Caco-2 (cell line): ENCODE measurements around the gene USP22. TPM values are rescaled to one million over a fixed set of nuclear protein-coding genes. Genes with fewer than 3 reads are reported as not detected.

ENCODE experiments used
- BruUV-seq: library from RNA; stranded (reverse); fragments of 400-500 nt; replicated peaks from 2 replicates; lab custom pipeline; 2021; lab: Mats Ljungman, UMichigan
- CTCF ChIA-PET: fragments of 300-600 bp; sonication (Branson Sonifier 250); formaldehyde crosslinking; loops from one replicate; lab custom pipeline; 2022; ENCODE audit warnings: antibody characterized with exemption; lab: Charles Lee
- POLR2A ChIA-PET: fragments of 300-600 bp; sonication (Branson Sonifier 250); formaldehyde crosslinking; loops from one replicate; lab custom pipeline; 2022; ENCODE audit warnings: antibody characterized with exemption; lab: Charles Lee
- DNase-seq, 2 experiments: peaks; one replicate each; pipeline versions ENCODE4 v3.0.0 to v3.0.0-alpha.2; 2020 to 2022
- H3K27me3 ChIP-seq: replicated peaks from 2 replicates; pipeline ENCODE4 v1.6.0; 2011; ENCODE audit warnings: low read length; ENCODE audit not compliant: control insufficient read depth, insufficient read depth
- H3K36me3 ChIP-seq: 2 replicates; pipeline ENCODE4 v1.5.1; 2011; ENCODE audit warnings: low read length; ENCODE audit not compliant: control insufficient read depth, insufficient read depth
- H3K4me1 ChIP-seq: fragments of 250-450 bp; sonication (Bioruptor Pico); 2 replicates; pipeline ENCODE4 v1.5.1; 2020; ENCODE audit warnings: mild to moderate bottlenecking
- H3K4me3 ChIP-seq: 2 replicates; pipeline ENCODE4 v1.5.1; 2011; ENCODE audit warnings: low read depth, mild to moderate bottlenecking, control low read depth, low read length
- H3K9me3 ChIP-seq: fragments of 250-450 bp; sonication (Bioruptor Pico); 2 replicates; pipeline ENCODE4 v1.5.1; 2020; ENCODE audit warnings: mild to moderate bottlenecking, moderate library complexity
- H3K27ac Mint-ChIP-seq: one replicate; pipeline ENCODE4 v1.8.0; 2022; ENCODE audit warnings: mixed read lengths; ENCODE audit not compliant: unreplicated experiment
- H3K27me3 Mint-ChIP-seq: one replicate; pipeline ENCODE4 v1.8.0; 2022; ENCODE audit warnings: mixed read lengths; ENCODE audit not compliant: insufficient read depth, unreplicated experiment
- H3K36me3 Mint-ChIP-seq: one replicate; pipeline ENCODE4 v1.8.0; 2022; ENCODE audit warnings: mild to moderate bottlenecking, mixed read lengths; ENCODE audit not compliant: insufficient read depth, unreplicated experiment
- H3K4me1 Mint-ChIP-seq: one replicate; pipeline ENCODE4 v1.8.0; 2022; ENCODE audit warnings: low read depth, mixed read lengths; ENCODE audit not compliant: unreplicated experiment
- H3K4me3 Mint-ChIP-seq: one replicate; pipeline ENCODE4 v1.8.0; 2022; ENCODE audit warnings: mild to moderate bottlenecking, moderate library complexity, mixed read lengths; ENCODE audit not compliant: unreplicated experiment
- H3K9me3 Mint-ChIP-seq: one replicate; pipeline ENCODE4 v1.8.0; 2022; ENCODE audit warnings: mixed read lengths; ENCODE audit not compliant: unreplicated experiment
- intact Hi-C: fragments of 100-400 bp; cut with micrococcal nuclease; formaldehyde crosslinking; loops from one replicate; pipeline ENCODE4 v1.10.0; 2022; ENCODE audit not compliant: unreplicated experiment
- total RNA-seq: library from RNA; stranded (reverse); gene quantifications from 2 replicates; pipeline ENCODE4 v1.2.3, GENCODE V29; 2022
- TF ChIP-seq, protein P1 (sequence below), 2 experiments: fragments of 200-600 bp in 1 of 2; IDR thresholded peaks; 1 replicate in 1 of 2; 2 replicates in 1 of 2; pipeline versions ENCODE4 v1.5.1 to v1.8.0; 2011 to 2022; ENCODE audit warnings: antibody characterized with exemption in 1 of 2, control low read depth in 1 of 2, inconsistent platforms in 1 of 2, low read depth in 1 of 2, low read length in 1 of 2, mild to moderate bottlenecking in 1 of 2, moderate library complexity in 1 of 2; ENCODE audit not compliant: insufficient read depth in 1 of 2, severe bottlenecking in 1 of 2, unreplicated experiment in 1 of 2

USP22 gene
- total RNA-seq, 1 experiment from 2014 or later, result 267 TPM

- TF ChIP-seq, protein P1, sequence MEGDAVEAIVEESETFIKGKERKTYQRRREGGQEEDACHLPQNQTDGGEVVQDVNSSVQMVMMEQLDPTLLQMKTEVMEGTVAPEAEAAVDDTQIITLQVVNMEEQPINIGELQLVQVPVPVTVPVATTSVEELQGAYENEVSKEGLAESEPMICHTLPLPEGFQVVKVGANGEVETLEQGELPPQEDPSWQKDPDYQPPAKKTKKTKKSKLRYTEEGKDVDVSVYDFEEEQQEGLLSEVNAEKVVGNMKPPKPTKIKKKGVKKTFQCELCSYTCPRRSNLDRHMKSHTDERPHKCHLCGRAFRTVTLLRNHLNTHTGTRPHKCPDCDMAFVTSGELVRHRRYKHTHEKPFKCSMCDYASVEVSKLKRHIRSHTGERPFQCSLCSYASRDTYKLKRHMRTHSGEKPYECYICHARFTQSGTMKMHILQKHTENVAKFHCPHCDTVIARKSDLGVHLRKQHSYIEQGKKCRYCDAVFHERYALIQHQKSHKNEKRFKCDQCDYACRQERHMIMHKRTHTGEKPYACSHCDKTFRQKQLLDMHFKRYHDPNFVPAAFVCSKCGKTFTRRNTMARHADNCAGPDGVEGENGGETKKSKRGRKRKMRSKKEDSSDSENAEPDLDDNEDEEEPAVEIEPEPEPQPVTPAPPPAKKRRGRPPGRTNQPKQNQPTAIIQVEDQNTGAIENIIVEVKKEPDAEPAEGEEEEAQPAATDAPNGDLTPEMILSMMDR (IDR thresholded peaks at IDR 0.05; ENCODE audit: insufficient read depth in 1 of 2, low read depth in 1 of 2, low read length in 1 of 2, severe bottlenecking in 1 of 2, unreplicated experiment in 1 of 2), result no peak
- Histone ChIP-seq H3K4me1 (no peaks in the 10 kb centered on the region), H3K27me3 (no peaks in the 10 kb centered on the region), H3K4me3 (no peak overlapping the region), H3K36me3 (no peaks in the 10 kb centered on the region), H3K9me3 (no peaks in the 10 kb centered on the region)
- H3K27ac Mint-ChIP-seq, result no peak overlapping the region
- BruUV-seq, result no TSS peak
- intact Hi-C loops, result no loop called here
- POLR2A ChIA-PET, result no interaction called here
- H3K4me1 Mint-ChIP-seq, result no peaks in the 10 kb centered on the region
- H3K4me3 Mint-ChIP-seq, result no peak overlapping the region
- peaks cover 17% of the 10 kb centered on the region for H3K9me3 Mint-ChIP-seq
- H3K36me3 Mint-ChIP-seq, result no peaks in the 10 kb centered on the region
- CTCF ChIA-PET, result no interaction called here
- H3K27me3 Mint-ChIP-seq, result peaks cover 3% of the 10 kb centered on the region
- no peak for DNase-seq
Measured at GRCh38 chr17:21082001-21082436, 39.2 kb upstream of the USP22 start.

DNA sequence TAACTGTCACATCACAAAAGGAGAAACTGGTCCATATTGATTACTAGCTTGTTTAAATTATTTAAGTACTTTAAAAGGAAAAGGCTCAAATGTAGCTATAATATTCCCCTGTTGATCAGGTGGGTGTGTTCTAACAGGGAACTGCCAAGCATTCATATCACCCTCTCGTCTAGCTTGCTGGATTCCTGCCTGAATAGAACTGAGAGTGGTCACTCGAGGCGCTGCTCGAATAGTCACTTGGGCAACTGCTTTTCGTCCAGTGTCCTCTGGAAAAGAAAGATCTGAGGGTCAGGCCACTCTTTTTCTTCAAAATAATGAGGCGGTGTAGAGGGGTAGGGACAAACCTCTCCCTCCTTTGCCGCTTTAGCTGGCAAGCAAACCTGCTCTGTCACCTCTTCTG lies 36.4 kb upstream of the USP22 start:
- H3K27me3 Mint-ChIP-seq, result peaks cover 3% of the 10 kb centered on the region
- H3K9me3 ChIP-seq, result no peaks in the 10 kb centered on the region
- no peaks in the 10 kb centered on the region for H3K36me3 Mint-ChIP-seq
- no peaks in the 10 kb centered on the region for H3K36me3 ChIP-seq
- H3K4me3 Mint-ChIP-seq, result no peak overlapping the region
- no peak for DNase-seq
- H3K4me1 ChIP-seq, result no peaks in the 10 kb centered on the region
- TF ChIP-seq, protein P1 (IDR thresholded peaks at IDR 0.05; ENCODE audit: insufficient read depth in 1 of 2, low read depth in 1 of 2, low read length in 1 of 2, severe bottlenecking in 1 of 2, unreplicated experiment in 1 of 2), result no peak
- ChIA-PET POLR2A (interaction anchor here (0.6 kb wide), 1 partner anchor 36 kb away, joined by 4 read pairs; the partner anchor contains the start of gene USP22), CTCF (no interaction called here)
- no peak overlapping the region for H3K27ac Mint-ChIP-seq
- no peaks in the 10 kb centered on the region for H3K4me1 Mint-ChIP-seq
- no peak overlapping the region for H3K4me3 ChIP-seq
- no peaks in the 10 kb centered on the region; the same call in 1 of the 2 replicates for H3K27me3 ChIP-seq
- peaks cover 17% of the 10 kb centered on the region for H3K9me3 Mint-ChIP-seq
- BruUV-seq, result no TSS peak
- intact Hi-C loops, result no loop called here

- TF ChIP-seq, protein P1 (IDR thresholded peaks at IDR 0.05; ENCODE audit: insufficient read depth in 1 of 2, low read depth in 1 of 2, low read length in 1 of 2, severe bottlenecking in 1 of 2, unreplicated experiment in 1 of 2), result no peak
- ChIA-PET POLR2A (no interaction called here), CTCF (interaction anchor here (0.5 kb wide), 1 partner anchor 9 kb away, joined by 6 read pairs; no protein-coding TSS in a partner anchor)
- H3K4me1 ChIP-seq, result no peaks in the 10 kb centered on the region
- no peak overlapping the region for H3K27ac Mint-ChIP-seq
- no peaks in the 10 kb centered on the region for H3K36me3 ChIP-seq
- intact Hi-C loops, result no loop called here
- H3K4me3 ChIP-seq, result no peak overlapping the region
- H3K9me3 ChIP-seq, result no peaks in the 10 kb centered on the region
- DNase-seq, result no peak
- BruUV-seq, result no TSS peak
- H3K4me1 Mint-ChIP-seq, result no peaks in the 10 kb centered on the region
- H3K27me3 Mint-ChIP-seq, result peaks cover 3% of the 10 kb centered on the region
- H3K4me3 Mint-ChIP-seq, result no peak overlapping the region
- H3K9me3 Mint-ChIP-seq, result peaks cover 17% of the 10 kb centered on the region
- no peaks in the 10 kb centered on the region for H3K36me3 Mint-ChIP-seq
- no peaks in the 10 kb centered on the region; the same call in 1 of the 2 replicates for H3K27me3 ChIP-seq
Measured at GRCh38 chr17:21078016-21078780, 35.4 kb upstream of the USP22 start.
